Bronchial epithelial cell (primary cell): Measurements from ENCODE around the gene SEC14L5. TPM values are rescaled to one million over a fixed set of nuclear protein-coding genes. Genes with fewer than 3 reads are reported as not detected.
A peak's percentile ranks its signal among the peaks of the same experiment; 100 is the strongest.

ENCODE experiments used
- DNase-seq: peaks from one replicate; pipeline ENCODE4 v3.0.0-alpha.2; 2010; ENCODE audit warnings: low read depth
- FAIRE-seq: peaks from 2 replicates; lab custom pipeline; 2011; peaks lifted over from hg19 to GRCh38; lab: Jason Lieb, UNC
- H3K27me3 ChIP-seq: 2 replicates; pipeline ENCODE4 v1.5.1; 2011; ENCODE audit warnings: low read length; ENCODE audit not compliant: control insufficient read depth, insufficient read depth
- H3K36me3 ChIP-seq: 2 replicates; pipeline ENCODE4 v1.5.1; 2011; ENCODE audit warnings: low read length; ENCODE audit not compliant: control insufficient read depth, insufficient read depth
- H3K4me3 ChIP-seq: 2 replicates; pipeline ENCODE4 v1.5.1; 2011; ENCODE audit warnings: mild to moderate bottlenecking, low read depth, low read length, control low read depth
- total RNA-seq: library from RNA; depleted of rRNA; stranded (reverse); fragments of >200 nt; gene quantifications from 2 replicates; pipeline ENCODE4 v1.2.1, GENCODE V29; 2014
- TF ChIP-seq, protein P1 (sequence below): IDR thresholded peaks from 2 replicates; pipeline ENCODE4 v1.5.1; 2011; ENCODE audit warnings: mild to moderate bottlenecking, moderate library complexity, low read length, control low read depth, inconsistent platforms; ENCODE audit not compliant: insufficient read depth, severe bottlenecking

Gene SEC14L5
- total RNA-seq, 1 donor from 2014 or later = under 0.01 TPM

DNA sequence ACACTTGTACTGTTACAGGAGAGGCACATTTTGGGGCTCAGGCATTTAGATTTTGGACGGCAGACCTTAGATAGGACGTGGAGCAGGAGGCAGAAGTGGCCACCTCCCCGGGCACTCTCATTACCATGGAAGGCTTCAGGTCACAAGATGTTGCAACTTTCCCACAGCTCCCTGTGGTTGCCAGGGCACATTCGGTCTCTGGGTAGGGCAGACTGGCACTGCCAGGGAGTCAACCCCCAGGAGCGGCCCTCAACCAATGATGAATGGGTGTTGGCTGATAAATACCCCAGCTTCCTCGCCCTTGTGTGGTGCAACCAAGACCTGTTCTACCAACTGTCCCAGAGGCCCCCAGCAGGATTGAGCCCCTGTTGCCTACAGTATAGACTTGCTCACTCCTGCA, 64.4 kb downstream of the SEC14L5 start:
- FAIRE-seq = no peak
- Histone ChIP-seq H3K4me3 (no peak overlapping the region), H3K27me3 (peaks cover 2% of the 10 kb centered on the region), H3K36me3 (no peaks in the 10 kb centered on the region)
- TF ChIP-seq, protein P1, sequence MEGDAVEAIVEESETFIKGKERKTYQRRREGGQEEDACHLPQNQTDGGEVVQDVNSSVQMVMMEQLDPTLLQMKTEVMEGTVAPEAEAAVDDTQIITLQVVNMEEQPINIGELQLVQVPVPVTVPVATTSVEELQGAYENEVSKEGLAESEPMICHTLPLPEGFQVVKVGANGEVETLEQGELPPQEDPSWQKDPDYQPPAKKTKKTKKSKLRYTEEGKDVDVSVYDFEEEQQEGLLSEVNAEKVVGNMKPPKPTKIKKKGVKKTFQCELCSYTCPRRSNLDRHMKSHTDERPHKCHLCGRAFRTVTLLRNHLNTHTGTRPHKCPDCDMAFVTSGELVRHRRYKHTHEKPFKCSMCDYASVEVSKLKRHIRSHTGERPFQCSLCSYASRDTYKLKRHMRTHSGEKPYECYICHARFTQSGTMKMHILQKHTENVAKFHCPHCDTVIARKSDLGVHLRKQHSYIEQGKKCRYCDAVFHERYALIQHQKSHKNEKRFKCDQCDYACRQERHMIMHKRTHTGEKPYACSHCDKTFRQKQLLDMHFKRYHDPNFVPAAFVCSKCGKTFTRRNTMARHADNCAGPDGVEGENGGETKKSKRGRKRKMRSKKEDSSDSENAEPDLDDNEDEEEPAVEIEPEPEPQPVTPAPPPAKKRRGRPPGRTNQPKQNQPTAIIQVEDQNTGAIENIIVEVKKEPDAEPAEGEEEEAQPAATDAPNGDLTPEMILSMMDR = no peak
- no peak for DNase-seq

DNA sequence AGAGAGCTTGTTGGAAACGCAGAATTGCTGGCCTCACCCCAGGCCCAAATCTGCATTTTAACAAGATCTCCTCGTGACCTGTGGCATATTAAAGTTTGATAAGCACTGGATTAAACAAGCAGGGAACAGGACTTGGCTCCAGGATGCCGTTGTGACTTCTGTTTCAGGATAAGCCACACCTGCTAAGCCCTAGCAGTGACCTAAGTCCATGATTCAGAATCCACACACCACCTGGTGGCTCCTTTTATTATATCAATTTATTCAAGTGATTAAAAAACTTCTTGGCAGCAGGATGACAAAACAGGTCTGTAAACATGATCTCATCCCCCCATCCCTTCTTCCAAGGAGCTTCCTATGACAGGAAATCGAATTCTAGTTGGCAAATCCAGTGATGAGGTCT, 66.5 kb downstream of the SEC14L5 start:
- H3K4me3 ChIP-seq = no peak overlapping the region
- peaks cover 2% of the 10 kb centered on the region for H3K27me3 ChIP-seq
- DNase-seq (peak; percentile 68), FAIRE-seq (no peak)
- no peaks in the 10 kb centered on the region for H3K36me3 ChIP-seq
- TF ChIP-seq, protein P1 = peak; percentile 38

DNA sequence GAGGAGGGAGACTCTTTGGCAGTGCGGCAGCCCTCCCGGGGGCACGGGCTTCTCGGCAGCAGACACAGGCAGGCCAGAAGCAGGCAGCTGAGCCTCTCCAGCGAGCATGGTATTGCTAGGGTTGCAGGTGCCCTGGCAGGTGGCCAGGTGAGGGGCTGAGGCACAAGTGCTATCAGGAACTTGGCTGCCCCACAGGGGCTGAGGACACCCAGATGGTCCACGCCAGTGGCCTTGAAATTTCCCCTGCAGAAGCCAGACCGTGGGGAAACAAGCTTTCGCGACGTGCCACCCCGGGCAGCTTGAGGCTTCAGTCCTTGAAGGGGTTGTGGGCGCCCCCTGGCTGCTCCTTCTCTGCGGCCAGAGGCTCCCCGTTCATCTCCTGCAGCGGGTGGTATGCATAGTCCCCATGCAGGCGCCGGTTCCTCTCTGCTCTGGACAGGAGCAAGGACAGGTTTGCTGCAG, 67.1 kb downstream of the SEC14L5 start:
- TF ChIP-seq, protein P1 = peak; percentile 16
- Histone ChIP-seq H3K4me3 (no peak overlapping the region), H3K27me3 (peaks cover 1% of the 10 kb centered on the region), H3K36me3 (no peaks in the 10 kb centered on the region)
- DNase-seq (no peak), FAIRE-seq (no peak)

DNA sequence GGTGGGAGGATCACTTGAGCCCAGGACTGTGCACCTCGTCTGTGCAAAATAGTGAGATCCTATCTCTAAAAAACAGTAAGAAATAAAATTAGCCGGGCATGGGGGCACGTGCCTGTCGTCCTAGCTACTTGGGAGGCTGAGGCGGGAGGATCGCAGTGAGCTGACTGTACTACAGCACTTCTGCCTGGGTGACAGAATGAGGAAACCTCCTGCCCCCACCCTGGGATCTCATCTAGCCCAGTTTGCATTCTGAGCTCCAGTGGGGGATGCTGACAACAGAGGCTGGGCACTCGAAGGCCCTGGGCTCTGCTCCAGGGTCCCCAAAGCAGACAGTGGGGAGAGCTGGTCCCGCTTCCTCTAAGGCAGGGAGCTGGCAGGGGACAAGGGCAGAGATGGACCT, 68.5 kb downstream of the SEC14L5 start:
- DNase-seq (no peak), FAIRE-seq (no peak)
- H3K36me3 ChIP-seq = peaks cover 2% of the 10 kb centered on the region

DNA sequence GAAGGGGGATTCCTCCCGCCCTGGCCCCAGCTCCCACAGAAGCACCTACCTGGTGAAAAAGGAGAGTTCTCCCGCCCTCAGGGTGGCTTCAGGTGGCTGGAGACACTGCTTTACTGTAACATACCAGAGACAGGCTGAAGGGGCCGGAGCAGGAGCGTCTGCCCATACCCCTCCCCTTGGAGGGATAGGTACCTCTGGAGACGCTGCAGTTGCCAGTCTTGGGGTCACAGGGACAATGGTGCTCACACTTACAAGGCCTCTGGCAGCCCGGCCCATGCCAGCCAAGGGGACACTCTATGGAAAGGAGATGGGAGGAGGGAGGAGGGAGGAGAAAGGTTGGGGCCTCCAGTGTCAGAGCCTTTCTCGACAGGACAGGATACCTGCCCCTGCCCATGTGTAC, 69.0 kb downstream of the SEC14L5 start:
- Histone ChIP-seq H3K36me3 (peaks cover 2% of the 10 kb centered on the region), H3K27me3 (no peaks in the 10 kb centered on the region), H3K4me3 (no peak overlapping the region)
- DNase-seq (no peak), FAIRE-seq (no peak)
- TF ChIP-seq, protein P1 = no peak

More for the DNA sequence above, 68.5 kb downstream of the SEC14L5 start:
- Histone ChIP-seq H3K27me3 (no peaks in the 10 kb centered on the region), H3K4me3 (no peak overlapping the region)
- TF ChIP-seq, protein P1 = no peak
